ENCODE results near the gene DHTKD1.

GRCh38 chr10:12081879-12082557 lies 13.3 kb downstream of the DHTKD1 start:
- TF ChIP-seq, protein P1, sequence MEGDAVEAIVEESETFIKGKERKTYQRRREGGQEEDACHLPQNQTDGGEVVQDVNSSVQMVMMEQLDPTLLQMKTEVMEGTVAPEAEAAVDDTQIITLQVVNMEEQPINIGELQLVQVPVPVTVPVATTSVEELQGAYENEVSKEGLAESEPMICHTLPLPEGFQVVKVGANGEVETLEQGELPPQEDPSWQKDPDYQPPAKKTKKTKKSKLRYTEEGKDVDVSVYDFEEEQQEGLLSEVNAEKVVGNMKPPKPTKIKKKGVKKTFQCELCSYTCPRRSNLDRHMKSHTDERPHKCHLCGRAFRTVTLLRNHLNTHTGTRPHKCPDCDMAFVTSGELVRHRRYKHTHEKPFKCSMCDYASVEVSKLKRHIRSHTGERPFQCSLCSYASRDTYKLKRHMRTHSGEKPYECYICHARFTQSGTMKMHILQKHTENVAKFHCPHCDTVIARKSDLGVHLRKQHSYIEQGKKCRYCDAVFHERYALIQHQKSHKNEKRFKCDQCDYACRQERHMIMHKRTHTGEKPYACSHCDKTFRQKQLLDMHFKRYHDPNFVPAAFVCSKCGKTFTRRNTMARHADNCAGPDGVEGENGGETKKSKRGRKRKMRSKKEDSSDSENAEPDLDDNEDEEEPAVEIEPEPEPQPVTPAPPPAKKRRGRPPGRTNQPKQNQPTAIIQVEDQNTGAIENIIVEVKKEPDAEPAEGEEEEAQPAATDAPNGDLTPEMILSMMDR (IDR thresholded peaks at IDR 0.05), result no peak
- no peak for TF ChIP-seq POLR2A (IDR thresholded peaks at IDR 0.05)
